Aorta (tissue), 5 donors: ENCODE data around the gene DYDC1. TPM values are rescaled to one million over a fixed set of nuclear protein-coding genes. Genes with fewer than 3 reads are reported as not detected.
"Not testable (repeated sequence)": the region's sequence is repeated elsewhere in the genome, so short reads cannot be mapped to it uniquely, and the experiment has no call there.

Source experiments
- ATAC-seq: fragments of 200-7000 bp; cut with Tn5 transposase; one replicate; pipeline ENCODE4 v1.9.1; 2022; ENCODE audit warnings: moderate library complexity; ENCODE audit not compliant: low FRiP score
- DNase-seq, 2 donors: peaks; one replicate each; pipeline ENCODE4 v3.0.0-alpha.2; 2020
- H3K27ac ChIP-seq, 2 donors: one replicate each; pipeline ENCODE4 v1.5.1; 2013; ENCODE audit warnings: low read length in 2 of 2, mild to moderate bottlenecking in 2 of 2, moderate library complexity in 2 of 2, control low read depth in 1 of 2, inconsistent platforms in 1 of 2, low read depth in 1 of 2
- H3K27me3 ChIP-seq, 2 donors: one replicate each; pipeline ENCODE4 v1.6.1; 2013; ENCODE audit warnings: control low read depth in 1 of 2, low read length in 1 of 2, mild to moderate bottlenecking in 1 of 2, moderate library complexity in 1 of 2; ENCODE audit not compliant: insufficient read depth in 2 of 2, control insufficient read depth in 1 of 2
- H3K36me3 ChIP-seq, 2 donors: one replicate each; pipeline ENCODE4 v1.6.1; 2013; ENCODE audit warnings: control low read depth in 1 of 2, low read length in 1 of 2, mild to moderate bottlenecking in 1 of 2; ENCODE audit not compliant: insufficient read depth in 2 of 2, control insufficient read depth in 1 of 2
- H3K4me1 ChIP-seq, 2 donors: one replicate each; pipeline ENCODE4 v1.6.1; 2013; ENCODE audit warnings: low read length in 2 of 2, control low read depth in 1 of 2, mild to moderate bottlenecking in 1 of 2, moderate library complexity in 1 of 2; ENCODE audit not compliant: insufficient read depth in 2 of 2, control insufficient read depth in 1 of 2
- H3K4me3 ChIP-seq, 2 donors: one replicate each; pipeline ENCODE4 v1.5.1; 2013; ENCODE audit warnings: low read length in 2 of 2, control low read depth in 1 of 2, mild to moderate bottlenecking in 1 of 2
- H3K9me3 ChIP-seq: one replicate; pipeline ENCODE4 v1.6.1; 2013; ENCODE audit warnings: mild to moderate bottlenecking, low read length; ENCODE audit not compliant: control insufficient read depth
- WGBS, 2 donors: extraction: QIAGEN DNeasy Blood & Tissue Kit; methylation state at CpG; one replicate each; pipeline ENCODE4 v1.1.7; 2013; 5-methylcytosine and 5-hydroxymethylcytosine counted together
- intact Hi-C, 2 donors: fragments of 100-400 bp; cut with DNase I; formaldehyde crosslinking; loops; one replicate each; pipeline versions ENCODE4 v1.14.2 to v1.15.0; 2022
- polyA plus RNA-seq, 2 donors: library from polyadenylated mRNA; stranded (reverse); fragments of 200-250 nt; gene quantifications; one replicate each; pipeline ENCODE4 v1.2.3, GENCODE V29; 2013
- total RNA-seq, 2 donors: library from RNA; stranded (reverse); fragmentation: NEBNext Ultra II Directional; extraction: Animal tissue kit (Norgen Biotek cat#: 25700); gene quantifications; one replicate each; pipeline ENCODE4 v1.2.1, GENCODE V29; 2021
- donor health status: healthy with polysubstance abuse.
- donor health status: Bipolar disorder and iron deficiency.
- donor health status: DM: no; HTN: no; CAD: no.
- donor health status: DM: no; HTN: no; CAD: no.
- donor health status: DM: yes; HTN: yes; CAD: no.

Gene DYDC1
- total and polyA plus RNA-seq, 4 donors: not detected

DNA sequence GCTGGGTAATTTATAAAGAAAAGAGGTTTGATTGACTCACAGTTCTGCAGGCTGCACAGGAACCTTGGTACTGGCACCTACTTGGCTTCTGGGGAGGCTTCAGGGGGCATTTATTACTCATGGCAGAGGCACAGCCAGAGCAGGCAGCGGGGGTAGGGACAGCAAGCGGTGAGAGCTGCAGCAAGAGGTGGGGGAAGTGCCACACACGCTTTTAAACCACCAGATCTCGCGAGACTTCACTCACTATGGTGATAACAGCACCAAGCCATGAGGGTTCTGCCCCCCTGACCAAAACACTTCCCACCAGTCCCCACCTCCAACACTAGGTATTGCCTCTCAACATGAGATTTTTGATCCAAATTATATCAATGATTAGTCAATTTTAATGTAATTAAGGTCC lies 43.0 kb downstream of the DYDC1 start:
- intact Hi-C loops: no loop called here

DNA sequence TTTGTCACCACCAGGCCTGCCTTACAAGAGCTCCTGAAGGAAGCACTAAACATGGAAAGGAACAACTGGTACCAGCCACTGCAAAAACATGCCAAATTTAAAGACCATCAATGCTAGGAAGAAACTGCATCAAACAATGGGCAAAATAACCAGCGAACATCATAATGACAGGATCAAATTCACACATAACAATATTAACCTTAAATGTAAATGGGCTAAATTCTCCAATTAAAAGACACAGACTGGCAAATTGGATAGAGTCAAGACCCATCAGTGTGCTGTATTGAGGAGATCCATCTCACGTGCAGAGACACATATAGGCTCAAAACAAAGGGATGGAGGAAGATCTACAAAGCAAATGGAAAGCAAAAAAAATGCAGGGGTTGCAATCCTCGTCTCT lies 50.6 kb downstream of the DYDC1 start:
- H3K36me3 ChIP-seq, H3K27me3 ChIP-seq, H3K9me3 ChIP-seq, intact Hi-C loops, H3K4me3 ChIP-seq, ATAC-seq, DNase-seq, H3K4me1 ChIP-seq, H3K27ac ChIP-seq: not testable (repeated sequence)
- WGBS, 2 donors: 68 to 75% methylated on average over 3 of the region's 3 CpGs

More for the DNA sequence above, 43.0 kb downstream of the DYDC1 start:
- ATAC-seq: no peak
- Histone ChIP-seq H3K9me3 (no peaks in the 10 kb centered on the region), H3K27me3 (no peaks in the 10 kb centered on the region), H3K4me1 (no peaks in the 10 kb centered on the region), H3K27ac (no peak overlapping the region), H3K36me3 (no peaks in the 10 kb centered on the region), H3K4me3 (no peak overlapping the region)
- no peak for DNase-seq
- WGBS, 2 donors: 81 to 87% methylated on average over 5 of the region's 5 CpGs

DNA sequence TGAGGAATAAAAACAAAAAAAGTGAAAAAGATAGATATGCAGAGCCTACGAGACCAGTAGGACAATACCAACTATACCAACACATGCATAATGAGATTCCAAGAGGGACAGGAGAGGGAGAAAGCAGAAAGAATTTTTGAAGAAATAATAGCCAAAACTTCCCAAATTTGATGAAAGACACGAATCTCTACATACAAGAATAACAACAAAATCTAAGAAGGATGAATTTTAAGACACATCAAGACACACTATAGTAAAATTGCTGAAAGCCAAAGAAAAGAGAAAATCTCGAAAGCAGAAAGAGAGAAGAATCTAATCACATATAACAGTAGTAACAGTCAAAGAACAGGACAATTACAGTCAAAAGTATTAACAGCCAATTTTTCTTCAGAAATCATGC lies 59.6 kb downstream of the DYDC1 start:
- intact Hi-C loops: no loop called here
- Histone ChIP-seq H3K27ac (no peak overlapping the region), H3K27me3 (no peaks in the 10 kb centered on the region), H3K4me1 (no peaks in the 10 kb centered on the region), H3K36me3 (no peaks in the 10 kb centered on the region), H3K9me3 (peaks cover 4% of the 10 kb centered on the region), H3K4me3 (no peak overlapping the region)
- DNase-seq (no peak), ATAC-seq (no peak)
- 74 to 76% methylated on average over 3 of the region's 3 CpGs for WGBS, 2 donors

GRCh38 chr10:80292607-80293239 lies 63.8 kb downstream of the DYDC1 start:
- no peak overlapping the region for H3K27ac ChIP-seq
- peaks cover 4% of the 10 kb centered on the region for H3K9me3 ChIP-seq
- H3K4me3 ChIP-seq: no peak overlapping the region
- DNase-seq (no peak), ATAC-seq (no peak)
- WGBS, 2 donors: 85 to 86% methylated on average over 6 of the region's 6 CpGs
- peaks cover 0 to 1% of the 10 kb centered on the region in 2 donors for H3K27me3 ChIP-seq
- no peaks in the 10 kb centered on the region for H3K36me3 ChIP-seq
- H3K4me1 ChIP-seq: no peaks in the 10 kb centered on the region
- intact Hi-C loops: no loop called here

DNA sequence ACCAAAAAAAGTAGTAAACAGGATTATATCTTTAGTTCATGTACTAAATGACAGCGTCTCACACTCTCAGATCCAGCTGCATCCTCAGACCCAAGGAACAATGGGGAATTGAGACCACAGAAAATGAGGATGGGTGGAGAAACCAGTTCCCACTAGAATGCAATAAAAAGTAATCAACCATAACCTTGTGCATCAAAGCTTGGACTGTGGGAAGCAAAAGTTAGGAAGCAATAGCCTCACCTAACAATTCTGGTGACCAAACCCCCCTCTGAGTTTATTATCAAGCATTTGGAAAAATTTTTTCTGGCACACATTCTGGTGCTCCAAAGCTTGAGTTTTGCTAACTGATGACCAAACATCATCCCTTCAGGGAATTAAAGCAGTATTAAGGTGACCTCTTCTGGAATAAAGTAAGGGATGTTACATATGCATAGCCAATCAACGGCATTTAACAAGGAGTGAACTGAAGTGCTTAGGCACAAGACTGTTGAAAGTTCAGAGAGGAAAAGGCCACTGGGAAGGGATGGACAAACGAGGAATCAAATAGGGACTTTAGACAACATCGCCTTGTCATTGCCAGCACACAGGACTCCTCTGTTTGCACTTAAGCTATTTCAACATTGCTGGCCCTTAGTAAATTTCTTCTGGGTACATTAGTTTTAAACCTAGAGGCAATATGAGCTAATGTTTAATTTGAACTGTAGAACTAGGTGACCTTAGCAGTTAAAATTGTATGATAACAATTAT lies 65.9 kb downstream of the DYDC1 start:
- H3K4me3 ChIP-seq: no peak overlapping the region
- peaks cover 0 to 1% of the 10 kb centered on the region in 2 donors for H3K27me3 ChIP-seq
- ATAC-seq: no peak
- H3K27ac ChIP-seq: no peak overlapping the region
- H3K9me3 ChIP-seq: no peaks in the 10 kb centered on the region
- intact Hi-C loops: no loop called here
- no peaks in the 10 kb centered on the region for H3K36me3 ChIP-seq
- WGBS, 2 donors: 74 to 75% methylated on average over 4 of the region's 4 CpGs
- H3K4me1 ChIP-seq: no peaks in the 10 kb centered on the region
- DNase-seq: no peak

DNA sequence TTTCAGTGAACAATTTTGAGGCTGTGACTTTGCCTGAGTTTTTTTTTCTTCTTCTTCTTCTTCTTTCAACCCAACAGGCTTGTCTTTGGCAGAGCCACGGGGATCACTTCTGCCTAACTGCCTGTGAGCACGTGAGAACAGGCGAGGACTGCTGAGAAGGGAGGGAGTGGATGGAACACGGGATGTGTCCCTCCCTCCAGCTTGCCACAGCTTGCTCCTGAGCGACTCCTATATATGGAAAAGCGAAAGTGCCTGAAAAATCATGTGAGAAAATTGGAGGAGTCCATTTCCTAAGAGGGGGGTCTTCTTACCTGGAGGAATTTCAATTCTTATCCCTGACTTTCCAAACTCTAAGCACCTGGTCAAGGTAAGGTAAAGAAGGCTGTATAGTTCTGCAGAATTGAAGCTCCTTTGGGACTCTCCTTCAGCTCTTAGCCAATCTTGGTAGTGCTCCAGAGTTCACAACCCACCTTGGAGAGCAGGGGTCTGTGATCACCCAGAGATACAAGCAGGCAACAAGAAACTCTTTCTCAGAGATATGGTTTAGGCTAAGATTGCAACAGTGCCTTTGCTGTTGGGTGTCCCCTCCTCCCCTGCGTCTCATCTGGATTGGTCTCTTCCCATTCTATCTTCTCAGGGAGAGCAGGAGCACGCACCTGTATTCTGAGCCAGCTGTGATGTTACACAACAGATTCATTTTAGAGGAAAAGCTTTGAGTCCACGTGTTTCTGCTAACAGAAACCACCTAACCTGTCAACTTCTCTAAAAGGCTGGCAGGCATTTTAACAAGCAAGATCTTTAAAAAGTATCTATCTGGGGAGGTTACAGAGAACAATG lies 66.9 kb downstream of the DYDC1 start, which contains the start of gene MAT1A:
Gene MAT1A, minus strand, starts transcription at position 208 of the 837 bp plus-strand sequence. CDS start 235 bp downstream, outside the sequence.
- no peak within 1 kb of the TSS for H3K27ac ChIP-seq
- DNase-seq (no peak), ATAC-seq (no peak)
- intact Hi-C loops: no loop called here
- WGBS, 2 donors: 35 to 39% methylated on average over 9 of the region's 9 CpGs
- no peaks in the 10 kb centered on the region for H3K9me3 ChIP-seq
- H3K27me3 ChIP-seq: peaks cover 0 to 1% of the 10 kb centered on the region in 2 donors
- no peaks in the 10 kb centered on the region for H3K36me3 ChIP-seq
- H3K4me3 ChIP-seq: no peak within 1 kb of the TSS
- H3K4me1 ChIP-seq: no peaks in the 10 kb centered on the region

DNA sequence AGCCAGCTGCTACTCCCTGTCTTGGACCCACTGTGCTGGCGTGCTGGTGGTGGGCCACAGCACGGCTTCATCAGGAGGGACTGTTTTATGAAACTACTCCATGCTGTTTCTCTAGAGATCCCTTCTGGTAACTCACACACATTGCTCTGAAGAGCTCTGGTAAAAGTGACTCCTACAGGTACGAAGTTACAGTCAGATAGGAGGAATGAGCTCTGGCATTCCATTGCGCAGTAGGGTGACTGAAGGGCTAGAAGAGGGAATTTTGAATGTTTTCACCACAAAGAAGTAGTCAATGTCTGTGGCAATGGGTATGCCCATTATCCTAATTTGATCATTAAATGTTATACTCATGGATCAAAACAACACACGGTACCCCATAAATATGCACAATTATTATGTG lies 67.7 kb downstream of the DYDC1 start:
- Histone ChIP-seq H3K36me3 (no peaks in the 10 kb centered on the region), H3K4me3 (no peak overlapping the region), H3K27me3 (peaks cover 0 to 1% of the 10 kb centered on the region in 2 donors), H3K9me3 (no peaks in the 10 kb centered on the region), H3K4me1 (no peaks in the 10 kb centered on the region), H3K27ac (no peak overlapping the region)
- 92% methylated on average over 5 of the region's 5 CpGs for WGBS, 2 donors
- DNase-seq (no peak), ATAC-seq (no peak)
- intact Hi-C loops: no loop called here
